Measurements from ENCODE around the gene FBXL7. TPM values are rescaled to one million over a fixed set of nuclear protein-coding genes. Genes with fewer than 3 reads are reported as not detected.

FBXL7 gene
- total RNA-seq, 4 donors from 2014 or later: 5.7 to 47.4 (median 6.3) TPM

DNA sequence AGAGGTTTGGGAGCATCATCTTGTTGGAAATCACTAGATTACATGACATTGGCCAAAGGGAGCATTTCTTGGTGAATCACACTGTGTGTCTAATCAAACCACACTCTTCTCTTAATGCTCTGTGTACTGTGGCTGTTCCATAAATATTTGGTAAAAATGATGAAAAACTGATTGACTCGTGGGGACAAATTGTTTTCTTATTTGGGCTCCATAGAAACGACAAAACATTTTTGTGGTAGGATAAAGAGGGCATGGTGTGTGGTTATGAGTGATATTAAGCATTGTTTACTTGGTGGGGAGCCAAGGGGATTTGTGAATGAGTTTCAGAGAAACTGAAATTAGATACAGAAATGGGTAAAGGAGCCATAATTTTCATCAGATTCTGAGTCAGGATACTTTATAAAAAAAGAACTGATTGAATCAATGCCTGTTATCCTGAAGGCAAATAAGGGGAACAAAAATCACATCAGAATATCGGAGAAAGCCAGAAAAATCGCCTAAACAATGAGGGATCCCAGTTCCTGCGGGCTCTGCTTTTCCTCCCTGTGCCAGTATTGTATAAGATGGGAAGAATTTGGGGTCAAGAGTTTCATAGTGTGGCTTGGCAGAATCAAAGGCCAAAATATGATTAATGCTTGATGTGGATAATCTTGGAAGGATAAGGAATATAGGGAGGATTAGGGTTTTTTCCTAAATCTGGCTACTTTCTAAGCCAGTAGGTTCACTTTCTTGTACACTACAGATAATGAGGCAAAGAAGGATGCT lies 33.3 kb downstream of the FBXL7 start:
- 30 to 54% methylated on average over 5 of the region's 5 CpGs for WGBS, 2 donors (ENCODE audit: low coverage in 1 of 2)
- DNase-seq: no peak
- H3K4me3 ChIP-seq: no peak overlapping the region
- H3K36me3 ChIP-seq: no peaks in the 10 kb centered on the region
- H3K9me3 ChIP-seq: no peaks in the 10 kb centered on the region
- H3K4me1 ChIP-seq: peaks cover 0 to under 1% (median 0%) of the 10 kb centered on the region in 4 donors
- TF ChIP-seq, protein P1, sequence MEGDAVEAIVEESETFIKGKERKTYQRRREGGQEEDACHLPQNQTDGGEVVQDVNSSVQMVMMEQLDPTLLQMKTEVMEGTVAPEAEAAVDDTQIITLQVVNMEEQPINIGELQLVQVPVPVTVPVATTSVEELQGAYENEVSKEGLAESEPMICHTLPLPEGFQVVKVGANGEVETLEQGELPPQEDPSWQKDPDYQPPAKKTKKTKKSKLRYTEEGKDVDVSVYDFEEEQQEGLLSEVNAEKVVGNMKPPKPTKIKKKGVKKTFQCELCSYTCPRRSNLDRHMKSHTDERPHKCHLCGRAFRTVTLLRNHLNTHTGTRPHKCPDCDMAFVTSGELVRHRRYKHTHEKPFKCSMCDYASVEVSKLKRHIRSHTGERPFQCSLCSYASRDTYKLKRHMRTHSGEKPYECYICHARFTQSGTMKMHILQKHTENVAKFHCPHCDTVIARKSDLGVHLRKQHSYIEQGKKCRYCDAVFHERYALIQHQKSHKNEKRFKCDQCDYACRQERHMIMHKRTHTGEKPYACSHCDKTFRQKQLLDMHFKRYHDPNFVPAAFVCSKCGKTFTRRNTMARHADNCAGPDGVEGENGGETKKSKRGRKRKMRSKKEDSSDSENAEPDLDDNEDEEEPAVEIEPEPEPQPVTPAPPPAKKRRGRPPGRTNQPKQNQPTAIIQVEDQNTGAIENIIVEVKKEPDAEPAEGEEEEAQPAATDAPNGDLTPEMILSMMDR (IDR thresholded peaks at IDR 0.05): no peak
- TF ChIP-seq POLR2A (IDR thresholded peaks at IDR 0.05) (no peak), POLR2AphosphoS5 (IDR thresholded peaks at IDR 0.05) (no peak), EP300 (IDR thresholded peaks at IDR 0.05; ENCODE audit: low read depth) (no peak)
- intact Hi-C loops (cut with DNase I; ENCODE audit: low total_unique reads) (no loop called here), in situ Hi-C loops (cut with MboI; ENCODE audit: low pct_ligation_motif_present in 1 of 4, low pct_unique_long_range_greater_than_20kb in 1 of 4, low sequenced_read_pairs in 3 of 4) (no loop called here)
- no peaks in the 10 kb centered on the region for H3K27me3 ChIP-seq
- no peak overlapping the region for H3K27ac ChIP-seq

DNA sequence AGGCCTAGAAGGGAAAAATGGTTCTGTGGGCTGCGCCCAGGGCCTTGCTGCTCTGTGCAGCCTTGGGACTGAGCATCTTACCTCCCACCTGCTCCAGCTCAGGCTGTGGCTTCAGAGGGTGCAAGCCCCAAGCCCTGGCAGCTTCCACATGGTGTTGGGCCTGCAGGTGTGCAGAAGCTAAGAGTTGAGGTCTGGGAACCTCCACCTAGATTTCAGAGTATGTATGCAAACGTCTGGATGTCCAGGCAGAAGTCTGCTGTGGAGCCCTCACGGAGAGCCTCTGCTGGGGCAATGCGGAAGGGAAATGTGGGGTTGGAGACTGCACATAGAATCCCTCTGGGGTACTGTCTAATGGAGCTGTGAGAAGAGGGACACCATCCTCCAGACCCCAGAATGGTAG lies 36.0 kb downstream of the FBXL7 start:
- Histone ChIP-seq H3K27ac (no peak overlapping the region), H3K4me3 (no peak overlapping the region), H3K4me1 (peaks cover 0 to 5% (median 0%) of the 10 kb centered on the region in 4 donors), H3K27me3 (no peaks in the 10 kb centered on the region), H3K36me3 (no peaks in the 10 kb centered on the region), H3K9me3 (no peaks in the 10 kb centered on the region)
- in situ Hi-C loops (cut with MboI; ENCODE audit: low pct_ligation_motif_present in 1 of 4, low pct_unique_long_range_greater_than_20kb in 1 of 4, low sequenced_read_pairs in 3 of 4): no loop called here
- intact Hi-C loops (cut with DNase I; ENCODE audit: low total_unique reads): no loop called here
- DNase-seq: no peak
- 76% methylated on average over 4 of the region's 4 CpGs; no CpG with 5 or more reads in 1 of the 2 donors for WGBS, 2 donors (ENCODE audit: low coverage in 1 of 2)
- TF ChIP-seq POLR2AphosphoS5 (IDR thresholded peaks at IDR 0.05): no peak
- no peak for TF ChIP-seq EP300 (IDR thresholded peaks at IDR 0.05; ENCODE audit: low read depth)
- TF ChIP-seq, protein P1 (IDR thresholded peaks at IDR 0.05): no peak
- no peak for TF ChIP-seq POLR2A (IDR thresholded peaks at IDR 0.05)

DNA sequence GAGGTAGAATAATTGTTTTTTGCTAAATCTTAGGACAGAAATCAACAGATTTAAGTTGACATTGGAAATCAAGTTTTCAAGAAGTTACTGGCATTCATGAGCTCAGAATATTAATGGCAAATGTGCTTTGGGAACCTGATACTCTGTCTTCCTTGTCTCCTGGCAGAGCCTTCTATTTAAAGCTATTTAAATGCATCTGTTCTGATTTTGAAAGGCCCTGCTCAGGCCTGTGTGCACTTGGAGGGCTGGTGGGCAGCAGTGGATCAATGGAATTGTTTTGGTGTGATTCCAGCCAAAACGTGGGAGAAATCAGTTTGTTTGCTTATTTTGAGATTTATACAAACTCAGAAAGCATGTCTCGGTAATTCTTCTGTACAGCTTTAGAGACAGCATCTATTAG lies 38.5 kb downstream of the FBXL7 start:
- no peak overlapping the region for H3K27ac ChIP-seq
- DNase-seq: no peak
- H3K4me1 ChIP-seq: peaks cover 0 to 5% (median 0%) of the 10 kb centered on the region in 4 donors
- no peaks in the 10 kb centered on the region for H3K27me3 ChIP-seq
- H3K9me3 ChIP-seq: no peaks in the 10 kb centered on the region
- no peak overlapping the region for H3K4me3 ChIP-seq
- WGBS, 2 donors (ENCODE audit: low coverage in 1 of 2): 33 to 57% methylated on average over 1 to 2 of the region's 2 CpGs
- in situ Hi-C loops (cut with MboI; ENCODE audit: low pct_ligation_motif_present in 1 of 4, low pct_unique_long_range_greater_than_20kb in 1 of 4, low sequenced_read_pairs in 3 of 4) (no loop called here), intact Hi-C loops (cut with DNase I; ENCODE audit: low total_unique reads) (no loop called here)
- no peaks in the 10 kb centered on the region for H3K36me3 ChIP-seq
- TF ChIP-seq EP300 (IDR thresholded peaks at IDR 0.05; ENCODE audit: low read depth): no peak
- TF ChIP-seq POLR2AphosphoS5 (IDR thresholded peaks at IDR 0.05): no peak
- no peak for TF ChIP-seq POLR2A (IDR thresholded peaks at IDR 0.05)
- TF ChIP-seq, protein P1 (IDR thresholded peaks at IDR 0.05): no peak

DNA sequence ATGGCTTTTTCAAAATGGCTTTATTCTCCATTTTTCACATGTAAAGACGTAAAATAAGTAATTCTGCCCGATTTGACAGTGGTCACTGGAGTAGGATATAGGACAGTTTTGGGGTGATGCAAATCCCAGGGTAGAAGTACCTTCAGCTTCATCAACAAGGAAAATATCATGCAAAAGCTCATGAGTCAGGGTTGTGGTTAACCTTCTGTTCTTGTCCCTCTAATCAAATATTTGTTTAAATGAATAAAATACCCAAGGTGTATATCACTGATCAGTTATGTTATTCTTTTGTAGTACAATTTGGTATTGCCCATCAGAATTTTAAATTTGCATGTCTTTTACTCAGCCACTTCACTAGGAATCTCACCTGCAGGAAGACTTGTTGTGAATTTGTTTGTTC lies 40.0 kb downstream of the FBXL7 start:
- Histone ChIP-seq H3K27me3 (no peaks in the 10 kb centered on the region), H3K4me3 (no peak overlapping the region), H3K27ac (no peak overlapping the region), H3K4me1 (peaks cover 0 to 5% (median 0%) of the 10 kb centered on the region in 4 donors), H3K36me3 (no peaks in the 10 kb centered on the region), H3K9me3 (no peaks in the 10 kb centered on the region)
- no peak for DNase-seq
- TF ChIP-seq POLR2AphosphoS5 (IDR thresholded peaks at IDR 0.05) (no peak), POLR2A (IDR thresholded peaks at IDR 0.05) (no peak), EP300 (IDR thresholded peaks at IDR 0.05; ENCODE audit: low read depth) (no peak)
- TF ChIP-seq, protein P1 (IDR thresholded peaks at IDR 0.05): no peak
- in situ Hi-C loops (cut with MboI; ENCODE audit: low pct_ligation_motif_present in 1 of 4, low pct_unique_long_range_greater_than_20kb in 1 of 4, low sequenced_read_pairs in 3 of 4) (no loop called here), intact Hi-C loops (cut with DNase I; ENCODE audit: low total_unique reads) (no loop called here)
- 61 to 78% methylated on average over 2 of the region's 2 CpGs for WGBS, 2 donors (ENCODE audit: low coverage in 1 of 2)

Measured in transverse colon (tissue), 4 donors.